Panc1 (cell line): ENCODE results near the gene DCTN3. TPM values are rescaled to one million over a fixed set of nuclear protein-coding genes. Genes with fewer than 3 reads are reported as not detected.

Experiments used
- ATAC-seq: fragments of 200-7000 bp; cut with Tn5 transposase; 2 replicates; pipeline ENCODE4 v1.9.1; 2020; ENCODE audit warnings: mild to moderate bottlenecking, moderate library complexity
- BruUV-seq: library from RNA; stranded (reverse); fragments of 400-500 nt; replicated peaks from 2 replicates; lab custom pipeline; 2021; lab: Mats Ljungman, UMichigan
- CTCF ChIA-PET: fragments of 300-600 bp; sonication (Branson Sonifier 250); formaldehyde crosslinking; loops from one replicate; lab custom pipeline; 2022; ENCODE audit warnings: antibody characterized with exemption; lab: Charles Lee
- POLR2A ChIA-PET: fragments of 300-600 bp; sonication (Branson Sonifier 250); formaldehyde crosslinking; loops from one replicate; lab custom pipeline; 2022; ENCODE audit warnings: antibody characterized with exemption; lab: Charles Lee
- DNase-seq: peaks from one replicate; pipeline ENCODE4 v3.0.0-alpha.2; 2010; ENCODE audit warnings: low read depth, low spot score
- H3K27ac ChIP-seq: 2 replicates; pipeline ENCODE4 v1.5.1; 2011; ENCODE audit warnings: mild to moderate bottlenecking, low read length, inconsistent platforms
- H3K27me3 ChIP-seq: fragments of 200-500 bp; sonication (Bioruptor generic); 2 replicates; pipeline ENCODE4 v1.6.0; 2014; ENCODE audit warnings: low read length, inconsistent platforms; ENCODE audit not compliant: control insufficient read depth, insufficient read depth
- H3K36me3 ChIP-seq: fragments of 200-500 bp; sonication (Bioruptor generic); 2 replicates; pipeline ENCODE4 v1.5.1; 2014; ENCODE audit warnings: inconsistent platforms, mild to moderate bottlenecking, low read length, moderate library complexity; ENCODE audit not compliant: control insufficient read depth, insufficient read depth
- H3K4me1 ChIP-seq: 2 replicates; pipeline ENCODE4 v1.5.1; 2011; ENCODE audit warnings: inconsistent platforms, mild to moderate bottlenecking, low read length, moderate library complexity; ENCODE audit not compliant: control insufficient read depth, insufficient read depth
- H3K4me3 ChIP-seq, 2 experiments: 2 replicates each; pipeline ENCODE4 v1.5.1; 2011 to 2012; ENCODE audit warnings: low read depth in 2 of 2, low read length in 2 of 2, mild to moderate bottlenecking in 2 of 2, inconsistent platforms in 1 of 2, moderate library complexity in 1 of 2
- H3K9me3 ChIP-seq: fragments of 200-500 bp; sonication (Bioruptor generic); 2 replicates; pipeline ENCODE4 v1.5.1; 2014; ENCODE audit warnings: low read depth, mild to moderate bottlenecking, inconsistent platforms, low read length, moderate library complexity; ENCODE audit not compliant: control insufficient read depth, insufficient read depth
- CTCF ChIP-seq: fragments of 450-650 bp; IDR thresholded peaks from 2 replicates; pipeline ENCODE4 v1.5.1; 2017; ENCODE audit warnings: mild to moderate bottlenecking
- POLR2AphosphoS5 ChIP-seq: IDR thresholded peaks from 2 replicates; pipeline ENCODE4 v1.6.1; 2012; ENCODE audit warnings: mild to moderate bottlenecking, low read depth, low read length, moderate library complexity
- REST ChIP-seq, 2 experiments: IDR thresholded peaks; 2 replicates each; pipeline ENCODE4 v1.6.1; 2011 to 2012; ENCODE audit warnings: low read depth in 2 of 2, control low read depth in 1 of 2, low read length in 1 of 2, mild to moderate bottlenecking in 1 of 2, moderate library complexity in 1 of 2; ENCODE audit not compliant: insufficient read depth in 1 of 2
- SIN3A ChIP-seq: IDR thresholded peaks from 2 replicates; pipeline ENCODE4 v1.6.1; 2012; ENCODE audit warnings: low read depth, mild to moderate bottlenecking, low read length, moderate library complexity, borderline replicate concordance; ENCODE audit not compliant: insufficient read depth
- TCF7L2 ChIP-seq: IDR thresholded peaks from 2 replicates; pipeline ENCODE4 v1.6.1; 2011; ENCODE audit warnings: mild to moderate bottlenecking, low read depth, low read length, inconsistent platforms
- in situ Hi-C: cut with HindIII; loops from 2 replicates; pipeline ENCODE4 v1.10.0; 2016; ENCODE audit warnings: low sequenced_read_pairs, low pct_unique_long_range_greater_than_20kb
- intact Hi-C: fragments of 100-400 bp; cut with micrococcal nuclease; formaldehyde crosslinking; loops from one replicate; pipeline ENCODE4 v1.10.0; 2022; ENCODE audit not compliant: unreplicated experiment
- total RNA-seq: library from RNA; stranded (reverse); gene quantifications from one replicate; pipeline ENCODE4 v1.2.1, GENCODE V29; 2021; ENCODE audit not compliant: unreplicated experiment

Gene DCTN3
- total RNA-seq, 1 experiment from 2014 or later: 110 TPM

- DNase-seq (peak; percentile 33), ATAC-seq (peak; percentile 91)
- Histone ChIP-seq H3K27ac (no peak overlapping the region), H3K27me3 (peaks cover 6% of the 10 kb centered on the region), H3K36me3 (no peaks in the 10 kb centered on the region), H3K9me3 (no peaks in the 10 kb centered on the region), H3K4me1 (peaks cover 10% of the 10 kb centered on the region), H3K4me3 (peak overlapping the region in 1 of 2 experiments; percentile 17; a peak in 1 of 4 replicates)
- intact Hi-C loops (loop anchor here (1.0 kb wide), 2 partner anchors 43 to 154 kb away; no protein-coding TSS in a partner anchor), in situ Hi-C loops (no loop called here)
- CTCF ChIA-PET: interaction anchor here (0.6 to 2.7 kb wide), 15 partner anchors 11 to 187 kb away, joined by 3 to 24 read pairs (median 5); no protein-coding TSS in a partner anchor
- no peak for TF ChIP-seq CTCF
- TF ChIP-seq REST (IDR thresholded peaks at IDR 0.05; ENCODE audit: insufficient read depth in 1 of 2, low read depth in 2 of 2, low read length in 1 of 2): peak in 1 of 2 experiments; percentile 72; a peak in 2 of 4 replicates
- TF ChIP-seq SIN3A: no peak
- POLR2A ChIA-PET: no interaction called here
- BruUV-seq: no TSS peak
Measured at GRCh38 chr9:34591248-34591916, 28.9 kb downstream of the DCTN3 start.

- ChIA-PET POLR2A (no interaction called here), CTCF (interaction anchor here (1.0 to 2.7 kb wide), 5 partner anchors 36 to 187 kb away, joined by 3 to 24 read pairs (median 6); no protein-coding TSS in a partner anchor)
- no peak for TF ChIP-seq SIN3A
- no peak for TF ChIP-seq CTCF
- TF ChIP-seq TCF7L2: no peak
- no peak for TF ChIP-seq POLR2AphosphoS5
- TF ChIP-seq REST (IDR thresholded peaks at IDR 0.05; ENCODE audit: insufficient read depth in 1 of 2, low read depth in 2 of 2, low read length in 1 of 2): no peak
Measured at GRCh38 chr9:34590381-34591247, 29.7 kb downstream of the DCTN3 start.

More at GRCh38 chr9:34590381-34591247, 29.7 kb downstream of the DCTN3 start:
- intact Hi-C loops: loop anchor here (1.0 kb wide), 2 partner anchors 42 to 153 kb away; no protein-coding TSS in a partner anchor
- peak; percentile 13; the same call in 1 of the 2 replicates for ATAC-seq
- Histone ChIP-seq H3K9me3 (no peaks in the 10 kb centered on the region), H3K36me3 (no peaks in the 10 kb centered on the region), H3K27ac (no peak overlapping the region), H3K4me3 (peak overlapping the region; percentile 36 to 42), H3K4me1 (peaks cover 10% of the 10 kb centered on the region), H3K27me3 (peaks cover 6% of the 10 kb centered on the region)
- BruUV-seq: no TSS peak
- in situ Hi-C loops: no loop called here
- DNase-seq: no peak
